HG02970 (cell line): ENCODE data around the gene TIAL1.
"Not testable (repeated sequence)": the region's sequence is repeated elsewhere in the genome, so short reads cannot be mapped to it uniquely, and the experiment has no call there.

Experiments used
- ATAC-seq: cut with Tn5 transposase; IDR thresholded peaks from one replicate; pipeline ENCODE4 v1.9.1; 2021; ENCODE audit warnings: mild to moderate bottlenecking, moderate library complexity, moderate number of reproducible peaks; ENCODE audit not compliant: unreplicated experiment, low FRiP score

The TIAL1 gene

DNA sequence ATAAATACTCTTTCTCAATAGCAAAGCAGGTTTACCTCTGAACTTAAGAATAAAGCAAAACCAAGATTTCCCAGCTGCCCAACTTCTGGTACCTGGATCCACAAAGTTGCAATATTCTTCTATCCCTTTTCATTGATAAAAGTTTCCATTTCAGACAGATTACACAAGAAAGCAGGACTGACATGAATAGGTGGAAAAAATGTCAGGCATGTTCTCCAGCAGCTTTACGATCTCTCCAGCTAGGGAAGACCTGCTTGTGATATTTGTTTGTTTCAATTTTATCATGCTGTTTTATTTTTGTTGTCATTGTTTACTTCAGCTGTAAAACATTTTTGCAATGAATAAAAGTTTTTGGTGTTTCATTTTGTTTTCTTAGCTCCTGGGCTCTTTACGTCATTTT lies 63.3 kb downstream of the TIAL1 start:
- no peak for ATAC-seq

DNA sequence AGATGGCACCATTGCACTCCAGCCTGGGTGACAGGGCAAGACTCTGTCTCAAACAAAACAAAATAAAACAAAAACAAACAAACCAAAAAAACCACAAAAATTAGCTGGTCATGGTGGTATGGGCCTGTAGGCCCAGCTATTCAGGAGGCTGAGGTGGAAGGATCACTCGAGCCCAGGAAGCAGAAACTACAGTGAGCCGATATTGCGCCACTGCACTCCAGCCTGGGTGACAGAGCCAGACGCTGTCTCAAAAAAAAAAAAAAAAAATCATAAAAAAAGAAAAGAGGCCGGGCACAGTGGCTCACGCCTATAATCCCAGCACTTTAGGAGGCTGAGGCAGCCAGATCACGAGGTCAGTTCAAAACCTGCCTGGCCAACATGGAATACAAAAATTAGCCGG lies 64.0 kb downstream of the TIAL1 start:
- not testable (repeated sequence) for ATAC-seq

DNA sequence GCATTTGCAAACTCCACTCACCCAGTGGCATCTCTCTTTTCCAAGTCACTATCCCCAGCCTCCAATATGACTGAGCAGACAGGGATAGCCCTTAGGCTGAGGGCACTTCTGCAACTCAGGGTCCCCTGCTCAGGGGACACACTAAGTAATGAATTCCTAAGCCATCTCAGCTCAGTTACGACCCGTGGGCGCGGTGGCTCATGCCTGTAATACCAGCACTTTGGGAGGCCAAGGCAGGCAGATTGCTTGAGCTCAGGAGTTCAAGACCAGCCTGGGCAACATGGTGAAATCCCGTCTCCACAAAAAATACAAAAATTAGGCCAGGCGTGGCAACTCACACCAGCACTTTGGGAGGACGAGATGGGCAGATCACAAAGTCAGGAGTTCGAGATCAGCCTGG lies 64.5 kb downstream of the TIAL1 start:
- not testable (repeated sequence) for ATAC-seq

DNA sequence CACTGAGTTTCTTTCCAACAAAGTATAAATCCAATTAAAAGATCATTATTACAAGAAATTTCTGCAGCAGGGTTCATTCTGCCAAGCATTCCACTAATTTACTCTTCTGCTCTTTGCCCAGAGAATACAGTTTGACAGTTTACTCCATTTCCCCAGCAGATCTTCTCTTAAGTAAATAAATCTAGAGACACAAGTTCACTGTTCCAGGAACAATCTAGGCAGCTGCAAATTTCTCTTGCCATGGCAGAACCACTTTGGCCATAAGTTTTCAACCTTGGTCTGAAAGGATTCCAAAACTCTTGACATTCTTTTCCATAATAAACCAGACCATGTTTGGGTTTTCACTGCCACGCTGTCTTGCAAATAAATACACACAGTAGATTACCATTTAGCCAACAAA lies 65.7 kb downstream of the TIAL1 start:
- ATAC-seq, result no peak

DNA sequence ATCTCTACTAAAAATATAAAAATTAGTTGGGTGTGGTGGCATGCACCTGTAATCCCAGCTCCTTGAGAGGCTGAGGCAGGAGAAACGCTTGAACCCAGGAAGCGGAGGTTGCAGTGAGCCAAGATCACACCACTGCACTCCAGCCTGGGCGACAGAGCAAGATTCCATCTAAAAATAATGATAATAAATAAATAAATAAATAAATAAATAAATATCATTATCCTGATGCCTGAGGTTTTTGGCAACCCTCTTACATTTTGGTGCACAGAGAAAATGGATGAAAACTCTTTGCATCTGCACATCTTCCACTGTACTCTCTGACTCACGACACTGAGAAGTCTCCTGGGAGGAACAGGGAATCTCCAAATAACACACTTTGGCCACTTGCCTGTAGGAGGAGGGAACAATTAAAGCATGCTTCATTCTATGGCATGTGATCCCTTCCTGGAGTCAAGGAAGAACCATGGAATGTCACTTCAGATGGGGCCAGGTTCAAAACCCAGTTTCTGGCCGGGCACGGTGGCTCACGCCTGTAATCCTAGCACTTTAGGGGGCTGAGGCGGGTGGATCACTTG lies 68.0 kb downstream of the TIAL1 start:
- not testable (repeated sequence) for ATAC-seq

DNA sequence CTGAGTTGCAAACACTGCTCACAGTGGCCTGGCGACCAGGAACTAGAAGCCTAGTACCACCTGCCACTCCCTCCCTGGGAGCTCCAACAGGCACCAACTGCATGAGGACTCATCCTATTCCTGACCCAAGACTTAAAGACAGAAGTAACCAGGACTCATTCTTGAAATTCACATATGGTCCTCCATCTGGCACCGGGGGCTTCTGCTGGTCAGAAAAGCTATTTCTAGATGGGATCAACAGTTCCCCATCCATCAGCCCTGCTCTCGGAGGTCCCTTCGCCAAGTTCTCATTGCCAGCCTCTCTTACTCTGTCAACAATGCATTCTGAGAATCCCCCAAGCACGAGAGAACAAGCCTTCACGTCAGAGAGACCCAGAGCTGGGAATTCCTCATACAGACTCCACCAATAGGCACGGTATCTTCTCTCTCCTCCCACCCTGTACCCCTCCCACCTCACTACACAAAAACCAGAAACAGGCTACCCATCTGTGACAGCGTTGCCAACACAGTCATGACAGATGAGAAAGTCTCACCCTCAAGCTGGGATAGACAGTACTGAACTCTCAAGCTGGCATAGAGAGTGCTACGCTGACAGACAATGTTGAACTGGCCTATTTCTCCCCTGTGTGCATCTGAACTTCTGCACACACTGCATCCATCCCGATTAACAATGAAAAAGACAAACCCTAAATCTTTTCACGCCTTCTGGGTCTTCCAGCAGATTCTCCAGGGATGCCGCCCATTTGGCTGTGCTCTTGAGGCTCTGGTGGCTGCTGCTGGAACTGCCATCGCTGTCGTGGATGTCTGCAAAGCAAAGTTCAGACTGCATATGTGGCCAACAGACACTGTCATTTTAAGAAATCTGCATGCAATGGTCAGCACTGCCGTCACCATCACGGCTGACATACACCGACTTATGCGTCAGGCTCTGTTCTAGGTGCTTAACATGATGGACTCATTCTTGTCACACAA lies 69.9 kb downstream of the TIAL1 start:
- no peak for ATAC-seq

DNA sequence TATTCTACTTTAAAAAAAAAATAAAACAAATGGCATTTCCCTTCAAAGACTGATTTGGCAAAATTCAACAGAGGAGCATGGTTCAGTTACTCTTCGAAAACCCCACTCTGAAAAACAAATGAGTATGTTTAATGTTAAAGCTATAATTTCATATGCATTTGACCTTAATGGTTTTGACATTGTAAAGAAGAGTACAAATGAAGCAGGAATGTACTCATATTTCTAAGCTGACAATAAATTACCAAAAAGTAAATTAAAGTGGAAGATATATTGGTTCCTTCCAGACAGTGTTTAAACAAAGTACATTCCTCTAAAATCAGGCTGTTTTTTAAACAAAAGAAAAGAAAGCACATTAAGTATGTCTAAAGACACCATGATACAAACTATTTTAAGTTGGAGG lies 70.6 kb downstream of the TIAL1 start:
- ATAC-seq, result no peak

DNA sequence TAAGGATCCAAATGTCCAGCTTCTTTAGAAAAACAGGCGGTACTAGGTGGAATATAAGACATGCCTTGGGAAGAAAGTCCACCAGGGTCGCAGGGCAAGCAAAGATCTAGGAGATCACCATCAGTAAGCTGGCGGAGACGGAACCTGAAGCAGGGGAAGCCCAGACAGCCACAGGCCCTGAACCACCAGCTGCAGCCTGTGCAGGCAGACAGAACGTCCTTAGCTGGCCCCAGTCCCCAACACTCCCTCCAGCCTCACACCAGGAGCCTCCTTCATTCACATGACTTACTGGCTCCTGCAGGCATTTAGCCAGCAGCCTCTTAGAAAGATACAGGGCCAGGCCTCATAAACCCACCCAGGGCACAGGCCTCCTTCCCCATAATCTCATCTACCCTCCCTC lies 71.6 kb downstream of the TIAL1 start:
- ATAC-seq, result no peak

DNA sequence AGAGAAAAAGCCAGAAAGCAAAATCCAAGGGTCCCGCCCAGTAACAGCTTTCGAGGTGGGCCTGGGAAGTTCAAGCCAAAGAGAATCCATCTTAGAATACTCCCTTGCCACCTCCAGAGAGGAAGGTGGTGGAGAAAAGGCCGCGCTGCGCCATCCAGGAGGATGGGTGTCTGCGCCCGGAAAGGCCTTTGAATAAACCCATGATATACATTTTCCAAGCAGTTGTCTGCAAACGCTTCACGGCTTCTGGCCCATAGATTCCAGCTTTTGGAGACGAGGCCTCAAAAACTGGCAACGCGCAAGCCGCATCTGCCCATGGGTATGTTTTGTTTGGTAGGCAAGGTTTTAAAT lies 72.1 kb downstream of the TIAL1 start:
- no peak for ATAC-seq

DNA sequence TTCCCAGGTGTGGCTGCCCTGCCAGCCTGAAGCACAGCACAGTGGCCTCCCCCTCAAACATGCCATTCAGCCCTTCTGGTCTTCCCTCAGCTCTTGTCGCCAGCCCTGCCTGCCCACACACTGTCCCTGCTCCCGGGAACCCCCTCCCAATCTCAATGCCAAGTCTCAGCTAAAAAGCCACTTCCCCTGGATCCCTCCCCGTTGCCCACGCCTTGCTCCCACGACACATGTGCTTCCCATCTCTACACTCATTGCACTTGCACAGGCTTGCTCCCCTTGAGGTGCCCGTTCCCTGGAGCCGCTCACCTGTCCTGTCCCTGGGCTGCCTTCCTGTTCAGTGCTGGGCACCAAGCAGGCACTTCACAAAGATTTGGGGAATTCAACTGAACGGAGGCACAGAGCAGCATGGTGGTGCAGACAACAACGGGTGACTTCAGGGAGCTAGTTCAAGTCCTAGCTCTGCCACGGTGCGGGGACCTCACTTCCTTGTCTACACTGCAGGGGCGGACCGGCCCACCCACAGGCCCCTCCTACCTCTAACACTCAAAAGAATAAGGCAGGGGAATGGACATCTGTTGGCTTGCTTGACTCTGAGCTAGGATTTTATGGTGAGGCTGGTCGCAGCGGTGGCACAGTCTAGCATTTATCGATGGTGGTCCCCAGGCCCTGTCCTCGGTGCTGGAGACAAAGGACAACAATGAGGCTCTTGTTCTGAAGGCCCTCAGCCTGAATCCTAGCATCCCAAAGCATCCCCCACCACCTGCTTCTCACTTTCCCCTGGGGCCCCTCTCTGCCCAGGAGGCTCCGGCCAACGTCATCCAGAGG lies 72.7 kb downstream of the TIAL1 start:
- no peak for ATAC-seq
